WTC11 (cell line): Measurements from ENCODE around the gene TAS2R46. TPM values are rescaled to one million over a fixed set of nuclear protein-coding genes. Genes with fewer than 3 reads are reported as not detected.
"Not testable (repeated sequence)": the region's sequence is repeated elsewhere in the genome, so short reads cannot be mapped to it uniquely, and the experiment has no call there.

Source experiments
- ATAC-seq: fragments of 200-7000 bp; cut with Tn5 transposase; 2 replicates; pipeline ENCODE4 v1.10.0; 2021; ENCODE audit warnings: mild to moderate bottlenecking, moderate library complexity
- CTCF ChIA-PET: fragments of 300-600 bp; sonication (Branson Sonifier 250); formaldehyde crosslinking; loops from one replicate; lab custom pipeline; 2021; ENCODE audit warnings: antibody characterized with exemption; lab: Charles Lee
- POLR2A ChIA-PET: fragments of 350-600 bp; sonication (Branson Sonifier 250); formaldehyde crosslinking; loops from one replicate; lab custom pipeline; 2021; ENCODE audit warnings: antibody characterized with exemption; lab: Charles Lee
- DNase-seq: peaks from one replicate; pipeline ENCODE4 v3.0.0; 2021; ENCODE audit warnings: low spot score
- H3K27ac Mint-ChIP-seq: 2 replicates; pipeline ENCODE4 v1.8.0; 2021; ENCODE audit warnings: mixed read lengths
- H3K27me3 Mint-ChIP-seq: 2 replicates; pipeline ENCODE4 v1.8.0; 2021; ENCODE audit warnings: low read depth, mild to moderate bottlenecking, moderate library complexity, mixed read lengths
- H3K36me3 Mint-ChIP-seq: 2 replicates; pipeline ENCODE4 v1.8.0; 2021; ENCODE audit warnings: mixed read lengths
- H3K4me1 Mint-ChIP-seq: 2 replicates; pipeline ENCODE4 v1.8.0; 2022; ENCODE audit warnings: mixed read lengths
- H3K4me3 Mint-ChIP-seq: 2 replicates; pipeline ENCODE4 v1.8.0; 2021; ENCODE audit warnings: mild to moderate bottlenecking, moderate library complexity, mixed read lengths
- H3K9me3 Mint-ChIP-seq: 2 replicates; pipeline ENCODE4 v1.8.0; 2021; ENCODE audit warnings: mixed read lengths
- ATF1 ChIP-seq: sonication (generic); formaldehyde crosslinking; IDR thresholded peaks from 2 replicates; pipeline ENCODE4 v1.8.1; 2023; ENCODE audit warnings: mild to moderate bottlenecking, moderate library complexity, missing genetic modification reagents
- CREM ChIP-seq: sonication (generic); formaldehyde crosslinking; IDR thresholded peaks from 2 replicates; pipeline ENCODE4 v1.8.1; 2022; ENCODE audit warnings: mild to moderate bottlenecking, missing genetic modification reagents, moderate library complexity
- E2F4 ChIP-seq: sonication (generic); formaldehyde crosslinking; IDR thresholded peaks from 2 replicates; pipeline ENCODE4 v1.8.1; 2022; ENCODE audit warnings: low read depth, mild to moderate bottlenecking, moderate library complexity, missing genetic modification reagents, borderline replicate concordance
- EMX1 ChIP-seq: fragments of 250-450 bp; sonication (Bioruptor Pico); IDR thresholded peaks from 2 replicates; pipeline ENCODE4 v1.8.0; 2021; ENCODE audit warnings: mild to moderate bottlenecking
- FOXK1 ChIP-seq: sonication (generic); formaldehyde crosslinking; IDR thresholded peaks from 2 replicates; pipeline ENCODE4 v1.8.0; 2022; ENCODE audit warnings: mild to moderate bottlenecking, moderate library complexity, missing genetic modification reagents
- GABPB1 ChIP-seq: sonication (generic); formaldehyde crosslinking; IDR thresholded peaks from 2 replicates; pipeline ENCODE4 v1.8.1; 2023; ENCODE audit warnings: mild to moderate bottlenecking, missing genetic modification reagents
- GRHL2 ChIP-seq: fragments of 250-450 bp; sonication (Bioruptor Pico); IDR thresholded peaks from 2 replicates; pipeline ENCODE4 v1.8.0; 2022; ENCODE audit warnings: mild to moderate bottlenecking, moderate library complexity; ENCODE audit not compliant: insufficient replicate concordance, severe bottlenecking
- GTF2I ChIP-seq: fragments of 250-450 bp; sonication (Bioruptor Pico); conservative IDR thresholded peaks from 2 replicates; pipeline ENCODE4 v1.4.0; 2021; ENCODE audit warnings: mild to moderate bottlenecking
- IRF1 ChIP-seq: sonication (generic); formaldehyde crosslinking; IDR thresholded peaks from 2 replicates; pipeline ENCODE4 v1.8.0; 2023; ENCODE audit warnings: missing genetic modification reagents
- NFATC4 ChIP-seq: fragments of 250-450 bp; sonication (Bioruptor Pico); IDR thresholded peaks from 2 replicates; pipeline ENCODE4 v1.9.0; 2021; ENCODE audit warnings: mild to moderate bottlenecking
- NR3C1 ChIP-seq: sonication (generic); formaldehyde crosslinking; conservative IDR thresholded peaks from 2 replicates; pipeline ENCODE4 v1.8.1; 2023; ENCODE audit warnings: low read depth, mild to moderate bottlenecking, missing genetic modification reagents
- PRDM15 ChIP-seq: sonication (generic); formaldehyde crosslinking; IDR thresholded peaks from 2 replicates; pipeline ENCODE4 v1.8.0; 2022; ENCODE audit warnings: missing genetic modification reagents
- PREB ChIP-seq: sonication (generic); formaldehyde crosslinking; IDR thresholded peaks from 2 replicates; pipeline ENCODE4 v1.8.1; 2022; ENCODE audit warnings: mild to moderate bottlenecking, missing genetic modification reagents, moderate library complexity, borderline replicate concordance
- RELA ChIP-seq: sonication (generic); formaldehyde crosslinking; IDR thresholded peaks from 2 replicates; pipeline ENCODE4 v1.8.1; 2022; ENCODE audit warnings: missing genetic modification reagents, mild to moderate bottlenecking, borderline replicate concordance
- RORB ChIP-seq: fragments of 250-450 bp; sonication (Bioruptor Pico); IDR thresholded peaks from 2 replicates; pipeline ENCODE4 v1.9.0; 2021; ENCODE audit warnings: mild to moderate bottlenecking
- SMAD3 ChIP-seq: sonication (generic); formaldehyde crosslinking; IDR thresholded peaks from 2 replicates; pipeline ENCODE4 v1.8.0; 2022; ENCODE audit warnings: missing genetic modification reagents, mild to moderate bottlenecking, borderline replicate concordance
- ZNF281 ChIP-seq: sonication (generic); formaldehyde crosslinking; IDR thresholded peaks from 2 replicates; pipeline ENCODE4 v1.8.0; 2023; ENCODE audit warnings: mild to moderate bottlenecking, missing genetic modification reagents
- ZNF416 ChIP-seq: fragments of 250-450 bp; sonication (Bioruptor Pico); IDR thresholded peaks from 2 replicates; pipeline ENCODE4 v1.9.0; 2021; ENCODE audit warnings: mild to moderate bottlenecking, inconsistent platforms
- ZNF532 ChIP-seq: fragments of 250-450 bp; sonication (Bioruptor Pico); IDR thresholded peaks from 2 replicates; pipeline ENCODE4 v1.9.0; 2021; ENCODE audit warnings: mild to moderate bottlenecking, borderline replicate concordance
- total RNA-seq: library from RNA; stranded (reverse); gene quantifications from 3 replicates; pipeline ENCODE4 v1.2.3, GENCODE V29; 2021

Gene TAS2R46
- total RNA-seq, 1 experiment from 2014 or later = 0.44 TPM

- peaks cover 49% of the 10 kb centered on the region for H3K36me3 Mint-ChIP-seq
- H3K27ac Mint-ChIP-seq = no peak overlapping the region
- no peak for DNase-seq
- H3K4me1 Mint-ChIP-seq = peaks cover 8% of the 10 kb centered on the region; the same call in 1 of the 2 replicates
- no peak overlapping the region for H3K4me3 Mint-ChIP-seq
- CTCF ChIA-PET = interaction anchor here (0.7 kb wide), 1 partner anchor 35 kb away, joined by 3 read pairs; no protein-coding TSS in a partner anchor
- H3K9me3 Mint-ChIP-seq = peaks cover 23% of the 10 kb centered on the region
- no peak for ATAC-seq
- H3K27me3 Mint-ChIP-seq = no peaks in the 10 kb centered on the region
- POLR2A ChIA-PET = no interaction called here
- TF ChIP-seq FOXK1 (no peak), GRHL2 (no peak), E2F4 (CRISPR knock-in tag) (no peak), CREM (no peak), GABPB1 (no peak), ZNF281 (CRISPR knock-in tag) (no peak), RELA (no peak), NFATC4 (CRISPR knock-in tag) (no peak), NR3C1 (CRISPR knock-in tag) (no peak), IRF1 (CRISPR knock-in tag) (no peak), ZNF416 (CRISPR knock-in tag) (no peak), RORB (no peak)
Observed at GRCh38 chr12:11105546-11105945, 43.5 kb upstream of the TAS2R46 start.

- Mint-ChIP-seq H3K36me3 (peaks cover 15% of the 10 kb centered on the region), H3K9me3 (peaks cover 20% of the 10 kb centered on the region)
- DNase-seq, H3K27me3 Mint-ChIP-seq, H3K4me3 Mint-ChIP-seq, POLR2A ChIA-PET, CTCF ChIA-PET, H3K27ac Mint-ChIP-seq, H3K4me1 Mint-ChIP-seq, ATAC-seq: not testable (repeated sequence)
Observed at GRCh38 chr12:11094910-11095309, 32.8 kb upstream of the TAS2R46 start.

GRCh38 chr12:11092128-11092527, 30.0 kb upstream of the TAS2R46 start, which contains the start of gene TAS2R43:
Gene TAS2R43 (minus strand): TSS chr12:11092313. CDS start chr12:11092229, 84 bp downstream.
- DNase-seq (no peak), ATAC-seq (no peak)
- ChIA-PET POLR2A (no interaction called here), CTCF (no interaction called here)
- H3K36me3 Mint-ChIP-seq = no peaks in the 10 kb centered on the region; the same call in 1 of the 2 replicates
- no peaks in the 10 kb centered on the region for H3K4me1 Mint-ChIP-seq
- no peaks in the 10 kb centered on the region for H3K27me3 Mint-ChIP-seq
- H3K4me3 Mint-ChIP-seq = no peak within 1 kb of the TSS
- peaks cover 4% of the 10 kb centered on the region; the same call in 1 of the 2 replicates for H3K9me3 Mint-ChIP-seq
- no peak within 1 kb of the TSS for H3K27ac Mint-ChIP-seq
- TF ChIP-seq PRDM15 (CRISPR knock-in tag) = no peak
- TF ChIP-seq GTF2I = no peak
- TF ChIP-seq ATF1 (CRISPR knock-in tag) = no peak
- no peak for TF ChIP-seq EMX1 (CRISPR knock-in tag)
- TF ChIP-seq SMAD3 (CRISPR knock-in tag) = no peak
- no peak for TF ChIP-seq PREB (CRISPR knock-in tag)
- TF ChIP-seq RORB = no peak
- TF ChIP-seq ZNF532 (CRISPR knock-in tag) = no peak
